HCT116 (cell line): ENCODE measurements around the gene PIP4K2A. TPM values are rescaled to one million over a fixed set of nuclear protein-coding genes. Genes with fewer than 3 reads are reported as not detected.

ENCODE experiments used
- ATAC-seq: fragments of 200-7000 bp; cut with Tn5 transposase; 2 replicates; pipeline ENCODE4 v1.9.1; 2020; ENCODE audit warnings: mild to moderate bottlenecking, moderate library complexity
- BruUV-seq: library from RNA; stranded (reverse); fragments of 400-500 nt; replicated peaks from 2 replicates; lab custom pipeline; 2021; lab: Mats Ljungman, UMichigan
- CTCF ChIA-PET: fragments of 300-600 bp; sonication (Branson Sonifier 250); formaldehyde crosslinking; loops from one replicate; lab custom pipeline; 2021; ENCODE audit warnings: antibody characterized with exemption; lab: Charles Lee
- POLR2A ChIA-PET: fragments of 300-600, 350-600 bp; sonication (Branson Sonifier 250); formaldehyde crosslinking; loops from one replicate; lab custom pipeline; 2021; ENCODE audit warnings: antibody characterized with exemption; lab: Charles Lee
- RAD21 ChIA-PET, 2 experiments: fragments of 300-600 bp; sonication (Branson Sonifier 250); formaldehyde crosslinking; loops; one replicate each; lab custom pipeline; 2023; ENCODE audit warnings: low total read pairs in 2 of 2; ENCODE audit not compliant: uncharacterized antibody in 2 of 2, unreplicated experiment in 2 of 2, low non-redundant PET in 1 of 2; lab: Charles Lee
- DNase-seq: peaks from one replicate; pipeline ENCODE4 v3.0.0-alpha.2; 2010; ENCODE audit warnings: low read depth, low spot score
- H2AFZ ChIP-seq: fragments of 200-600 bp; shearing (Covaris generic), sonication (generic); 2 replicates; pipeline ENCODE4 v1.6.1; 2017; ENCODE audit warnings: low read depth, mixed run types, mixed read lengths, antibody characterized with exemption, low read length; ENCODE audit not compliant: poor library complexity, severe bottlenecking
- H3K27ac ChIP-seq: 2 replicates; pipeline ENCODE4 v1.5.1; 2012; ENCODE audit warnings: low read depth, low read length
- H3K27me3 ChIP-seq: fragments of 200-600 bp; sonication (generic); 2 replicates; pipeline ENCODE4 v1.6.1; 2016; ENCODE audit warnings: mixed run types, low read length, mixed read lengths; ENCODE audit not compliant: insufficient read depth
- H3K36me3 ChIP-seq, 2 experiments: fragments of 200-500 bp in 1 of 2; fragments of 200-600 bp in 1 of 2; sonication (Bioruptor generic) in 1 of 2; sonication (generic) in 1 of 2; 2 replicates each; pipeline versions ENCODE4 v1.5.1 to v1.6.1; 2014 to 2016; ENCODE audit warnings: low read length in 2 of 2, inconsistent platforms in 1 of 2, mixed read lengths in 1 of 2, mixed run types in 1 of 2; ENCODE audit not compliant: insufficient read depth in 2 of 2, control insufficient read depth in 1 of 2
- H3K4me1 ChIP-seq, 2 experiments: fragments of 200-600 bp in 1 of 2; sonication (generic) in 1 of 2; 2 replicates each; pipeline versions ENCODE4 v1.5.1 to v1.6.1; 2012 to 2017; ENCODE audit warnings: low read length in 2 of 2, inconsistent platforms in 1 of 2, mild to moderate bottlenecking in 1 of 2, mixed read lengths in 1 of 2, mixed run types in 1 of 2, moderate library complexity in 1 of 2; ENCODE audit not compliant: insufficient read depth in 2 of 2, control insufficient read depth in 1 of 2
- H3K4me2 ChIP-seq: fragments of 200-600 bp; sonication (generic); 2 replicates; pipeline ENCODE4 v1.6.1; 2017; ENCODE audit warnings: mixed run types, low read length, mixed read lengths
- H3K4me3 ChIP-seq, 2 experiments: fragments of 200-600 bp in 1 of 2; sonication (generic) in 1 of 2; replicated peaks in 1 of 2; 2 replicates each; pipeline ENCODE4 v1.5.1; 2011 to 2016; ENCODE audit warnings: low read length in 2 of 2, control low read depth in 1 of 2, low read depth in 1 of 2, mild to moderate bottlenecking in 1 of 2, mixed read lengths in 1 of 2, mixed run types in 1 of 2
- H3K79me2 ChIP-seq: fragments of 200-600 bp; sonication (generic); 2 replicates; pipeline ENCODE4 v1.6.1; 2017; ENCODE audit warnings: mild to moderate bottlenecking, mixed run types, low read length, moderate library complexity, mixed read lengths; ENCODE audit not compliant: insufficient read depth
- H3K9ac ChIP-seq: fragments of 200-600 bp; sonication (generic); 2 replicates; pipeline ENCODE4 v1.6.1; 2016; ENCODE audit warnings: low read length, mixed read lengths
- H3K9me2 ChIP-seq: fragments of 200-600 bp; sonication (generic), shearing (Covaris generic); 2 replicates; pipeline ENCODE4 v1.6.1; 2017; ENCODE audit warnings: mixed run types, mild to moderate bottlenecking, moderate library complexity; ENCODE audit not compliant: insufficient read depth
- H3K9me3 ChIP-seq, 2 experiments: fragments of 200-500 bp in 1 of 2; fragments of 200-600 bp in 1 of 2; sonication (Bioruptor generic) in 1 of 2; sonication (generic) in 1 of 2; 2 replicates each; pipeline ENCODE4 v1.6.1; 2014 to 2017; ENCODE audit warnings: low read length in 2 of 2, mixed read lengths in 2 of 2, inconsistent platforms in 1 of 2, low read depth in 1 of 2, mild to moderate bottlenecking in 1 of 2, mixed run types in 1 of 2, moderate library complexity in 1 of 2; ENCODE audit not compliant: control insufficient read depth in 1 of 2, insufficient read depth in 1 of 2
- H4K20me1 ChIP-seq: fragments of 200-600 bp; sonication (generic), shearing (Covaris generic); 2 replicates; pipeline ENCODE4 v1.6.1; 2017; ENCODE audit warnings: mixed run types, mild to moderate bottlenecking, moderate library complexity; ENCODE audit not compliant: insufficient read depth
- CBX3 ChIP-seq: IDR thresholded peaks from 2 replicates; pipeline ENCODE4 v1.6.1; 2012; ENCODE audit warnings: low read depth
- CEBPB ChIP-seq: IDR thresholded peaks from 2 replicates; pipeline ENCODE4 v1.6.1; 2012; ENCODE audit warnings: low read depth
- CTCF ChIP-seq, 3 experiments: fragments of 200-600 bp in 1 of 3; sonication (generic) in 1 of 3; IDR thresholded peaks in 2 of 3; conservative IDR thresholded peaks in 1 of 3; 2 replicates each; pipeline ENCODE4 v1.5.1; 2012 to 2017; ENCODE audit warnings: low read depth in 2 of 3, low read length in 2 of 3, antibody characterized with exemption in 1 of 3, borderline replicate concordance in 1 of 3, control low read depth in 1 of 3, mild to moderate bottlenecking in 1 of 3, mixed read lengths in 1 of 3, mixed run types in 1 of 3, moderate library complexity in 1 of 3; ENCODE audit not compliant: insufficient read depth in 1 of 3
- ELF1 ChIP-seq: IDR thresholded peaks from 2 replicates; pipeline ENCODE4 v1.6.1; 2012; ENCODE audit warnings: low read depth, borderline replicate concordance
- EZH2 ChIP-seq: fragments of 200-600 bp; sonication (generic); IDR thresholded peaks from 2 replicates; pipeline ENCODE4 v1.6.1; 2017; ENCODE audit warnings: antibody characterized with exemption, mixed run types
- EZH2phosphoT487 ChIP-seq: fragments of 200-600 bp; IDR thresholded peaks from 2 replicates; pipeline ENCODE4 v1.6.1; 2018; ENCODE audit warnings: antibody characterized with exemption, borderline replicate concordance
- FOSL1 ChIP-seq: IDR thresholded peaks from 2 replicates; pipeline ENCODE4 v1.6.1; 2012; ENCODE audit warnings: low read depth
- POLR2AphosphoS5 ChIP-seq: IDR thresholded peaks from 2 replicates; pipeline ENCODE4 v1.6.1; 2011; ENCODE audit warnings: mild to moderate bottlenecking, low read depth, low read length, moderate library complexity
- RAD21 ChIP-seq: IDR thresholded peaks from 2 replicates; pipeline ENCODE4 v1.6.1; 2012; ENCODE audit warnings: low read depth, mild to moderate bottlenecking
- REST ChIP-seq: IDR thresholded peaks from 2 replicates; pipeline ENCODE4 v1.6.1; 2012; ENCODE audit warnings: low read depth
- SRF ChIP-seq: IDR thresholded peaks from 2 replicates; pipeline ENCODE4 v1.6.1; 2012; ENCODE audit warnings: low read depth
- TCF7L2 ChIP-seq: IDR thresholded peaks from 2 replicates; pipeline ENCODE4 v1.7.0; 2011; ENCODE audit warnings: borderline replicate concordance, inconsistent platforms; ENCODE audit not compliant: insufficient read depth, insufficient read length; ENCODE audit errors: extremely low read depth
- ZNF274 ChIP-seq: fragments of 200-500 bp; sonication (Bioruptor generic); IDR thresholded peaks from 2 replicates; pipeline ENCODE4 v1.6.1; 2014; ENCODE audit warnings: mild to moderate bottlenecking, low read depth, low read length, inconsistent platforms
- intact Hi-C: fragments of 100-400 bp; cut with micrococcal nuclease; formaldehyde crosslinking; loops from 2 replicates; pipeline ENCODE4 v1.10.0; 2022
- total RNA-seq: library from RNA; stranded (reverse); gene quantifications from one replicate; pipeline ENCODE4 v1.2.1, GENCODE V29; 2021; ENCODE audit not compliant: unreplicated experiment

PIP4K2A gene
- total RNA-seq, 1 experiment from 2014 or later: 41.9 TPM

- Histone ChIP-seq H3K79me2 (peaks cover 100% of the 10 kb centered on the region), H3K4me2 (no peak overlapping the region), H2AFZ (no peak overlapping the region), H3K4me1 (peaks cover 10 to 24% of the 10 kb centered on the region in 2 experiments), H3K9me2 (no peaks in the 10 kb centered on the region), H3K4me3 (no peak overlapping the region), H3K9me3 (no peaks in the 10 kb centered on the region), H3K27me3 (no peaks in the 10 kb centered on the region), H3K27ac (no peak overlapping the region), H3K36me3 (no peaks in the 10 kb centered on the region), H3K9ac (no peak overlapping the region), H4K20me1 (peaks cover 4% of the 10 kb centered on the region; the same call in 1 of the 2 replicates)
- no TSS peak for BruUV-seq
- intact Hi-C loops: no loop called here
- ChIA-PET RAD21 (no interaction called here), POLR2A (no interaction called here), CTCF (no interaction called here)
- no peak for TF ChIP-seq CEBPB
- no peak for TF ChIP-seq CTCF (IDR thresholded peaks at IDR 0.05 in 2 of 3, conservative IDR thresholded peaks at IDR 0.05 in 1 of 3; ENCODE audit: borderline replicate concordance in 1 of 3, insufficient read depth in 1 of 3, low read depth in 2 of 3, low read length in 2 of 3)
- TF ChIP-seq POLR2AphosphoS5: no peak
- TF ChIP-seq EZH2: no peak
- no peak for TF ChIP-seq FOSL1
- no peak for DNase-seq
- no peak for ATAC-seq
Measured at GRCh38 chr10:22655312-22655981, 58.9 kb downstream of the PIP4K2A start.

GRCh38 chr10:22652988-22653481 is 61.3 kb downstream of the PIP4K2A start:
- no TSS peak for BruUV-seq

More at GRCh38 chr10:22652988-22653481, 61.3 kb downstream of the PIP4K2A start:
- no peak for TF ChIP-seq ZNF274
- TF ChIP-seq TCF7L2: no peak
- TF ChIP-seq RAD21: no peak
- no peak for TF ChIP-seq CBX3
- no peak for TF ChIP-seq ELF1
- no peak for TF ChIP-seq SRF
- TF ChIP-seq EZH2phosphoT487: no peak
- no peak for TF ChIP-seq POLR2AphosphoS5
- no peak for TF ChIP-seq REST
- peaks cover 6 to 24% of the 10 kb centered on the region in 2 experiments; a peak in 2 of 4 replicates for H3K4me1 ChIP-seq
- H2AFZ ChIP-seq: no peak overlapping the region
- DNase-seq: no peak
- ATAC-seq: no peak
- no peaks in the 10 kb centered on the region for H3K9me3 ChIP-seq
- no peak overlapping the region for H3K4me2 ChIP-seq
- H3K9ac ChIP-seq: no peak overlapping the region
- ChIA-PET CTCF (no interaction called here), RAD21 (no interaction called here), POLR2A (no interaction called here)
- H3K4me3 ChIP-seq: no peak overlapping the region
- H3K36me3 ChIP-seq: no peaks in the 10 kb centered on the region
- no peak overlapping the region for H3K27ac ChIP-seq
- intact Hi-C loops: no loop called here
- no peaks in the 10 kb centered on the region for H3K9me2 ChIP-seq
- peaks cover 100% of the 10 kb centered on the region for H3K79me2 ChIP-seq
- H4K20me1 ChIP-seq: peaks cover 4% of the 10 kb centered on the region; the same call in 1 of the 2 replicates
- H3K27me3 ChIP-seq: no peaks in the 10 kb centered on the region
